ENCODE measurements around the gene POU6F2.

- no peak for TF ChIP-seq CREB1 (IDR thresholded peaks at IDR 0.05; ENCODE audit: low read depth)
- TF ChIP-seq TEAD4 (IDR thresholded peaks at IDR 0.05) = no peak
- no peak for TF ChIP-seq MAX (IDR thresholded peaks at IDR 0.05)
- TF ChIP-seq, protein P1, sequence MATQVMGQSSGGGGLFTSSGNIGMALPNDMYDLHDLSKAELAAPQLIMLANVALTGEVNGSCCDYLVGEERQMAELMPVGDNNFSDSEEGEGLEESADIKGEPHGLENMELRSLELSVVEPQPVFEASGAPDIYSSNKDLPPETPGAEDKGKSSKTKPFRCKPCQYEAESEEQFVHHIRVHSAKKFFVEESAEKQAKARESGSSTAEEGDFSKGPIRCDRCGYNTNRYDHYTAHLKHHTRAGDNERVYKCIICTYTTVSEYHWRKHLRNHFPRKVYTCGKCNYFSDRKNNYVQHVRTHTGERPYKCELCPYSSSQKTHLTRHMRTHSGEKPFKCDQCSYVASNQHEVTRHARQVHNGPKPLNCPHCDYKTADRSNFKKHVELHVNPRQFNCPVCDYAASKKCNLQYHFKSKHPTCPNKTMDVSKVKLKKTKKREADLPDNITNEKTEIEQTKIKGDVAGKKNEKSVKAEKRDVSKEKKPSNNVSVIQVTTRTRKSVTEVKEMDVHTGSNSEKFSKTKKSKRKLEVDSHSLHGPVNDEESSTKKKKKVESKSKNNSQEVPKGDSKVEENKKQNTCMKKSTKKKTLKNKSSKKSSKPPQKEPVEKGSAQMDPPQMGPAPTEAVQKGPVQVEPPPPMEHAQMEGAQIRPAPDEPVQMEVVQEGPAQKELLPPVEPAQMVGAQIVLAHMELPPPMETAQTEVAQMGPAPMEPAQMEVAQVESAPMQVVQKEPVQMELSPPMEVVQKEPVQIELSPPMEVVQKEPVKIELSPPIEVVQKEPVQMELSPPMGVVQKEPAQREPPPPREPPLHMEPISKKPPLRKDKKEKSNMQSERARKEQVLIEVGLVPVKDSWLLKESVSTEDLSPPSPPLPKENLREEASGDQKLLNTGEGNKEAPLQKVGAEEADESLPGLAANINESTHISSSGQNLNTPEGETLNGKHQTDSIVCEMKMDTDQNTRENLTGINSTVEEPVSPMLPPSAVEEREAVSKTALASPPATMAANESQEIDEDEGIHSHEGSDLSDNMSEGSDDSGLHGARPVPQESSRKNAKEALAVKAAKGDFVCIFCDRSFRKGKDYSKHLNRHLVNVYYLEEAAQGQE (IDR thresholded peaks at IDR 0.05; ENCODE audit: low read depth) = no peak
- no peak for TF ChIP-seq RAD21 (IDR thresholded peaks at IDR 0.05; ENCODE audit: low read depth)
- TF ChIP-seq EGR1 (IDR thresholded peaks at IDR 0.05) = no peak
Measured at GRCh38 chr7:39145935-39146334, 168.2 kb downstream of the POU6F2 start.
